BJ (cell line): ENCODE data around the gene IFNA1. TPM values are rescaled to one million over a fixed set of nuclear protein-coding genes. Genes with fewer than 3 reads are reported as not detected.
A peak's percentile ranks its signal among the peaks of the same experiment; 100 is the strongest.

Experiments
- CTCF ChIA-PET: fragments of 350-600 bp; formaldehyde crosslinking; extraction: SDS; loops from one replicate; lab custom pipeline; 2021; ENCODE audit warnings: antibody characterized with exemption, inconsistent platforms; lab: Yijun Ruan, JAX
- POLR2A ChIA-PET: fragments of 300-600 bp; sonication (Branson Sonifier 250); formaldehyde crosslinking; extraction: SDS; loops from one replicate; lab custom pipeline; 2021; ENCODE audit warnings: antibody characterized with exemption; lab: Charles Lee
- DNase-seq: peaks from one replicate; pipeline ENCODE4 v3.0.0-alpha.2; 2011; ENCODE audit warnings: low read depth
- H3K27me3 ChIP-seq: 2 replicates; pipeline ENCODE4 v1.6.0; 2011; ENCODE audit warnings: low read length; ENCODE audit not compliant: control insufficient read depth, insufficient read depth
- H3K36me3 ChIP-seq: 2 replicates; pipeline ENCODE4 v1.5.1; 2011; ENCODE audit warnings: low read length; ENCODE audit not compliant: control insufficient read depth, insufficient read depth
- H3K4me3 ChIP-seq: 2 replicates; pipeline ENCODE4 v1.5.1; 2011; ENCODE audit warnings: low read depth, mild to moderate bottlenecking, control low read depth, low read length
- polyA minus RNA-seq: library from RNA; depleted of rRNA, polyadenylated mRNA; stranded (reverse); fragments of >200 nt; gene quantifications from 2 replicates; pipeline ENCODE4 v1.2.3, GENCODE V29; 2011; rRNA and poly(A)+ RNA removed
- polyA plus RNA-seq: library from polyadenylated mRNA; depleted of rRNA; stranded (reverse); fragments of >200 nt; gene quantifications from 2 replicates; pipeline ENCODE4 v1.2.3, GENCODE V29; 2011; rRNA removed
- TF ChIP-seq, protein P1 (sequence below): IDR thresholded peaks from 2 replicates; pipeline ENCODE4 v1.5.1; 2011; ENCODE audit warnings: low read depth, mild to moderate bottlenecking, control low read depth, inconsistent platforms, low read length, moderate library complexity; ENCODE audit not compliant: insufficient read depth

Gene IFNA1
- polyA plus RNA-seq (not detected in 2 replicates), polyA minus RNA-seq (not detected in 2 replicates)

- ChIA-PET CTCF (interaction anchor here (1.2 to 1.4 kb wide), 2 partner anchors 9 to 15 kb away, joined by 3 read pairs; no protein-coding TSS in a partner anchor), POLR2A (no interaction called here)
- Histone ChIP-seq H3K4me3 (no peak within 1 kb of the TSS), H3K27me3 (0 out of 2 replicates have a peak, but pooled peaks cover 2% of the 10 kb centered on the region), H3K36me3 (no peaks in the 10 kb centered on the region)
- TF ChIP-seq, protein P1, sequence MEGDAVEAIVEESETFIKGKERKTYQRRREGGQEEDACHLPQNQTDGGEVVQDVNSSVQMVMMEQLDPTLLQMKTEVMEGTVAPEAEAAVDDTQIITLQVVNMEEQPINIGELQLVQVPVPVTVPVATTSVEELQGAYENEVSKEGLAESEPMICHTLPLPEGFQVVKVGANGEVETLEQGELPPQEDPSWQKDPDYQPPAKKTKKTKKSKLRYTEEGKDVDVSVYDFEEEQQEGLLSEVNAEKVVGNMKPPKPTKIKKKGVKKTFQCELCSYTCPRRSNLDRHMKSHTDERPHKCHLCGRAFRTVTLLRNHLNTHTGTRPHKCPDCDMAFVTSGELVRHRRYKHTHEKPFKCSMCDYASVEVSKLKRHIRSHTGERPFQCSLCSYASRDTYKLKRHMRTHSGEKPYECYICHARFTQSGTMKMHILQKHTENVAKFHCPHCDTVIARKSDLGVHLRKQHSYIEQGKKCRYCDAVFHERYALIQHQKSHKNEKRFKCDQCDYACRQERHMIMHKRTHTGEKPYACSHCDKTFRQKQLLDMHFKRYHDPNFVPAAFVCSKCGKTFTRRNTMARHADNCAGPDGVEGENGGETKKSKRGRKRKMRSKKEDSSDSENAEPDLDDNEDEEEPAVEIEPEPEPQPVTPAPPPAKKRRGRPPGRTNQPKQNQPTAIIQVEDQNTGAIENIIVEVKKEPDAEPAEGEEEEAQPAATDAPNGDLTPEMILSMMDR: no peak
- DNase-seq: no peak
Measured at GRCh38 chr9:21440139-21440538, at the start of gene IFNA1. TSS of gene IFNA1 (plus strand) at chr9:21440439. CDS start at chr9:21440508, 69 bp downstream.

DNA sequence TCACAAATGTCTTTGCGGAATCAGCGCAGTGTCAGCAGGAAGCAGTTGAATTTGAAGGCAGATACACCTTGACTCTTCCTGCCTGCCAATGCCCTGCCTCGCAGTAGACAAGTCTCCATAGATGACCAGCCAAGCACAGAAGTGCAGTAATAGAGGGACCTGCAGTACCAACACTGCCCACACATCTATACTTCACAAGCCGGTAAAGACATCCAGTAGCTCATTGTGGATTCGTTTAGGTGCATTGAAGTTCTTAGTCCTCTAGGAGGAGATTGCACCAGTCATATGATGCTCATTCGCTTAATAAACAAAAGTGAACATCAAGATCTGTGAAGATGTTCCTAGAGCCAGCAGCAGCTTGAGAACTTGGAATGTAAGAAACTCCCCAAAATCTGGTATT, 48.0 kb upstream of the IFNA1 start:
- H3K36me3 ChIP-seq: no peaks in the 10 kb centered on the region
- TF ChIP-seq, protein P1: peak; percentile 14; the same call in 1 of the 2 replicates
- ChIA-PET POLR2A (no interaction called here), CTCF (interaction anchor here (1.3 kb wide), 1 partner anchor 10 kb away, joined by 3 read pairs; no protein-coding TSS in a partner anchor)
- no peak overlapping the region for H3K4me3 ChIP-seq
- peaks cover 9% of the 10 kb centered on the region; the same call in 1 of the 2 replicates for H3K27me3 ChIP-seq
- no peak for DNase-seq

- no peaks in the 10 kb centered on the region for H3K36me3 ChIP-seq
- no peak for DNase-seq
- TF ChIP-seq, protein P1: peak; percentile 93
- peak overlapping the region; percentile 35 for H3K4me3 ChIP-seq
- H3K27me3 ChIP-seq: peaks cover 12% of the 10 kb centered on the region
- CTCF ChIA-PET: interaction anchor here (0.6 to 3.2 kb wide), 34 partner anchors 8 to 395 kb away, joined by 3 to 67 read pairs (median 6); partner anchors contain the start of genes IFNA2 and IFNA8
- POLR2A ChIA-PET: no interaction called here
Measured at GRCh38 chr9:21395778-21396717, 44.2 kb upstream of the IFNA1 start.

DNA sequence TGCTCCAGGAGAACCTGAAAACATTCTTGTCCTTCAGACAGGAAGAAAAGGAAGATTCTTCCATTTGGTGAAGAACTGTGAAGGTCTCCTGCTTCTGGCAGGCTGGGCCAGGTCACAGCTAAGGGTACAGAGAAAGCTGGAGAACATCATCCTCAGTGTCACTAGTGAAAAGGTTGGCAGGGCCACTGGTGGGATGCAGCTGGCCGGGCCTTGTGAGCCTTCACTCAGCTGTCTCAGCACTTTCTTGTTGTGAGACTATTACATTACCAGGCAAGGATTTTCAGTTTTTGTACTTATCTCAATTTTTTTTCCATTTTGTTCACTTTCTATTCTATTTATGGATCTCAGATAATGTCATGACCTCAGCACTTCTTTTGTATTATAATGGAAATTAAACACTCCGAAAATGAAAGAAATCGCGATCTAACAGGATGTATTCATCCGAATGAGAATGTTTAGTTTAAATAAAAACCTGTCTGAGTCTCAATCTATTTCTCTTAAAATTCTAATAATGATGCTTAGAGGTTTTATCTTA, 41.2 kb upstream of the IFNA1 start:
- POLR2A ChIA-PET: no interaction called here
- Histone ChIP-seq H3K4me3 (no peak overlapping the region), H3K36me3 (no peaks in the 10 kb centered on the region), H3K27me3 (peaks cover 17% of the 10 kb centered on the region)
- CTCF ChIA-PET: interaction anchor here (0.6 to 2.0 kb wide), 3 partner anchors 8 to 70 kb away, joined by 3 to 5 read pairs (median 4); no protein-coding TSS in a partner anchor
- TF ChIP-seq, protein P1: no peak
- DNase-seq: no peak

- TF ChIP-seq, protein P1: no peak
- Histone ChIP-seq H3K4me3 (no peak overlapping the region), H3K27me3 (peaks cover 18% of the 10 kb centered on the region), H3K36me3 (no peaks in the 10 kb centered on the region)
- DNase-seq: no peak
- CTCF ChIA-PET: interaction anchor here (0.9 to 1.7 kb wide), 4 partner anchors 9 to 164 kb away, joined by 3 to 4 read pairs (median 4); no protein-coding TSS in a partner anchor
- POLR2A ChIA-PET: no interaction called here
Measured at GRCh38 chr9:21399956-21400355, 40.3 kb upstream of the IFNA1 start.
